Epithelial cell of esophagus (primary cell): ENCODE data around the gene C16orf54.
"Not testable (repeated sequence)": the region's sequence is repeated elsewhere in the genome, so short reads cannot be mapped to it uniquely, and the experiment has no call there.

Experiments
- DNase-seq: peaks from one replicate; pipeline ENCODE4 v3.0.0; 2010; ENCODE audit warnings: low read depth
- H3K4me3 ChIP-seq: 2 replicates; pipeline ENCODE4 v1.5.1; 2011; ENCODE audit warnings: mild to moderate bottlenecking, low read length, control low read depth
- TF ChIP-seq, protein P1 (sequence below): IDR thresholded peaks from 2 replicates; pipeline ENCODE4 v1.5.1; 2011; ENCODE audit warnings: low read depth, mild to moderate bottlenecking, low read length, control low read depth, inconsistent platforms; ENCODE audit not compliant: insufficient read depth; ENCODE audit errors: missing control alignments

The C16orf54 gene

DNA sequence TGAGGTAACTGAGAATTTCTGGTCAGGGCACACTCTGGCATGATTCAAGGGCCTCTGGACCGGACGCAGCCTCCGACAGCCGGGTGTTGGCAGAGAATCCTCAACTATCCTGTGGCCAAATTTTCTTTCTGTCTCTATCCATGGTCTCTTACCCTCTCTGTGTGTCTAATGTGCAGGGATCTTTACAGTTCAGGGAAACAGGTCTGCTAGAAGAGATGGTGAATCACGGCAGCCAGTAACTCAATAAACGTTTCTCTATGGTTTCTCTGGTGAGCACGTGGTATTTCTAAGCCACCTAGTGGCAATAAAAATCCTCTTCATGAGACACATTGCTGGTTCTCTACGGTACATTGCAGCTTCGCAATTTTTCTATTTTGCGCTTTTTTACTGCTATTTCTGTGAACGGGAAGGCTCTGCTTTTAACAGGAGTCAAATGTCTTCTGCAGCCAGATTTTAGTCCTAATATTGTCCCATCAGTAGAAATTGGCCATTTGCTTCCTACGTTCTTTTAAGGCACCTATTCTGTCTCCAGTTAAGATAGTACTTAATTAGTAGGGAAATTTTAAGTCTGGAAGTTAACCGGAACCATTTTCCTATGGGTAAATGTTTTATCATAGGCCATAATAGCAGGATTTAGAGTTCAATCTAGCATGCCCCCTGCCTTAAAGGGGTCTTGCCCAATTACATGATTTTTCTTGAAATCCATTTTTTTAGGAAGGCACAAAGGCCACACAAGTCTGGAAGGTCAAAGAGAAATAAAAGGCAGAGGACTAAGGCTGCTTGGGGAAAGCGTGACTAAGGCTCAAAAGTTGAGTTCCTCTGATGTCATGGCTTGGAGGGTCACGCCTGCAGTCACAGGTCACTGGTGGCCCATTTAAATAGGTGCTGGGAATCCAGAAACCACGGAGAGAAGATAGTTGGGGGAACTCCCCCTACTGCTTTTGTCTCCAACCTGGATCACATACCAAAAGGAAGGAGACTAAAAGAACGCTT lies 35.3 kb downstream of the C16orf54 start:
- TF ChIP-seq, protein P1, sequence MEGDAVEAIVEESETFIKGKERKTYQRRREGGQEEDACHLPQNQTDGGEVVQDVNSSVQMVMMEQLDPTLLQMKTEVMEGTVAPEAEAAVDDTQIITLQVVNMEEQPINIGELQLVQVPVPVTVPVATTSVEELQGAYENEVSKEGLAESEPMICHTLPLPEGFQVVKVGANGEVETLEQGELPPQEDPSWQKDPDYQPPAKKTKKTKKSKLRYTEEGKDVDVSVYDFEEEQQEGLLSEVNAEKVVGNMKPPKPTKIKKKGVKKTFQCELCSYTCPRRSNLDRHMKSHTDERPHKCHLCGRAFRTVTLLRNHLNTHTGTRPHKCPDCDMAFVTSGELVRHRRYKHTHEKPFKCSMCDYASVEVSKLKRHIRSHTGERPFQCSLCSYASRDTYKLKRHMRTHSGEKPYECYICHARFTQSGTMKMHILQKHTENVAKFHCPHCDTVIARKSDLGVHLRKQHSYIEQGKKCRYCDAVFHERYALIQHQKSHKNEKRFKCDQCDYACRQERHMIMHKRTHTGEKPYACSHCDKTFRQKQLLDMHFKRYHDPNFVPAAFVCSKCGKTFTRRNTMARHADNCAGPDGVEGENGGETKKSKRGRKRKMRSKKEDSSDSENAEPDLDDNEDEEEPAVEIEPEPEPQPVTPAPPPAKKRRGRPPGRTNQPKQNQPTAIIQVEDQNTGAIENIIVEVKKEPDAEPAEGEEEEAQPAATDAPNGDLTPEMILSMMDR: peak; percentile 55
- no peak overlapping the region for H3K4me3 ChIP-seq
- peak; percentile 70 for DNase-seq

DNA sequence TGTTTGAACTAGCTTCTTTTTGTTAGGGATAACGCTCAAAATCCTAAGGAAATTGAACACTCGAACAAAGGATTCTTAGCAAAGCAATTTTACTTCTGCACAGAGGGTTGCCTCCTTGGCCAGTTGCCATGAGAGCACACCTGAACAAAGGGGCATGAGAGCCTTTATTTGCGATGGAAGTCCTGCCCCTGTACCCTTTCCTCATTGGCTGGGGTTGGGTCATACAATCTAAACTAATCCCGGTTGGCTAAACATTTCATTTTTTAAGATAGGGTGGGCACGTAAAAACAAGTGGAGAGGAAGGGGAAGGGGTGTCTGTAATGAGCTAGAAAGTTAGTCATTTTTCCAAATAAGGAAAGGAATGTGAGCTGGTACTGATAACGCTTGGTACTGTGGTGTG lies 36.1 kb downstream of the C16orf54 start:
- H3K4me3 ChIP-seq, DNase-seq: not testable (repeated sequence)

DNA sequence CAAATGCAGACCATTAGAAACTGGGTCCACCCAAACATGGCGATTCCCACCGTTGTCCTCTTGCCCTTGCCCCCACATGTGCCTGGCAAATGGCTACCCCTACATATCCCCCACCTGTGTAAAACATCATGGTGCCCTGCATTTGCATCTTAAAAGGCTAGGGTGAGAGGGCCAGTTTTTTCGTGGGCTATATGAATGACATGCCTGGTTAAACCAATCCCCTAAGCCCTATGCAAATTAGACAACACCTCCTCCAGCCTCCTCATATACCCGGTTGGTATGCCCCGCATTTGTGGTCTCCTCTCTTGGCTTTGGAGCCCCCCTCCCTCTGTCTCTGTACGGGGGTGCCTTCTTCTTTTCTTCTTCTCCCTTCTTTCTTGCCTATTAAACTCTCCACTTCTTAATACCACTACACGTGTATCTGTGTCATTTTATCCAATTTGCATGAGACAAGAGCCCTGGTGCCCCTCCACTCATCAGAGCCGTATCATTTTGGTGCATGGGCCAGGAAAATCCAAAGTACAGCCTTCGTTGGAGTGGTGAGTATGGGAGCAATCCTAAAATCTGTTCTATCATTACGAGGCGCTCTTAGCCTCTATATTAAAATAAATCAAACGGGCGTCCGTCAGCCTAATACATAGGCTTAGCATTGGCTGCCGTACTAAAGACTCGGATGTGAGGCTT lies 36.7 kb downstream of the C16orf54 start:
- TF ChIP-seq, protein P1: no peak
- DNase-seq: no peak

DNA sequence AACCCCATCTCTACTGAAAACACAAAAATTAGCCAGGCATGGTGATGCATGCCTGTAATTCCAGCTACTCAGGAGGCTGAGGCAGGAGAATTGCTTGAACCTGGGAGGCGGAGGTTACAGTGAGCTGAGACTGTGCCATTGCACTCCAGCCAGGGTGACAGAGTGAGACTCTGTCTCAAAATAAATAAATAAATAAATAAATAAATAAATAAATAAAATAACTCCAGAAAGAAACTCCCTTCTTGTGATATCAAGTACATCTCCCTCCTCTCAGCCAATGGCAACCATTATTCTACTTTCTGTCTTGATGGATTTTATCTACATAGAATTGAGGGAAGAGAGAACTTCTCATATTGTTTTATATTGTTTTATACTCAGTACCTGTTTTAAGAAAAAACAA lies 38.6 kb downstream of the C16orf54 start:
- not testable (repeated sequence) for DNase-seq, H3K4me3 ChIP-seq

More for the DNA sequence above, 36.7 kb downstream of the C16orf54 start:
- H3K4me3 ChIP-seq: no peak overlapping the region

DNA sequence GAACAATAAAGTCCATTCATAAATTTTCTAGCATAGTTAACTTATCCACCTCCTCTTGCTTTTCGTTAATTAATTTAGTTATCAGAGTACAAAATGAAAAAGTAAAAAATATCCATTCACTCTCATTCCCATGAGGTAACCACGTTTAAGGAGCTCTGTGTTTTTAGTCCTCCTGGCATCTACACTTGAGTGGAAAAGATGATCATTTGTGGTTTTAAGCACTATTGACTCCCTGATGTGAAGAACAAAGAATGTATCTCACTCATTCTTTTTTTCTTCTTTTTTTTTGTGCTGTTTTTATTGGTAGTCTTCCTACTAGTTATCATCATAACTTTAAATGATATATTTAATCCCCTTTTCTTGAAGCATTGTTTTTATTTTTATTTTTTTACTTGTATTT lies 40.8 kb downstream of the C16orf54 start:
- DNase-seq: no peak
- TF ChIP-seq, protein P1: no peak
- H3K4me3 ChIP-seq: no peak overlapping the region

DNA sequence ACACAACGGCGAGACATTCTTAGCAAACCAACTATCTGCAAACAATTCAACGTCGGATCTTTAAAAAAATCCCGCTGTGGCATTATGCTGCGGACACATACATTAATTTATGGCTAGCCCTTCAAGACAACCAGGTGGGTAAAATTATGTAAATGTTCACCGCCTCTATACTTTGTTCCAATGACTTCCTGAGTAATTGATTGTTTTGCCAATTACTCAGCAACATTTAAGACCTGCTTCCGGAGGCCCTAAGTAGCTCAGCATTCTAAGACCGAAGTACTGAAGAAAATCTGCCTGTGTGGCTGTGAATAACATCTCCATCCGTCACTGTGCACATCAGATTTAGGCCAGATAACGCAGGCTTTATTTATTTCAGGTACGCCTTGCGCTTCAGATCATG lies 43.5 kb downstream of the C16orf54 start:
- TF ChIP-seq, protein P1: no peak
- no peak overlapping the region for H3K4me3 ChIP-seq
- no peak for DNase-seq

DNA sequence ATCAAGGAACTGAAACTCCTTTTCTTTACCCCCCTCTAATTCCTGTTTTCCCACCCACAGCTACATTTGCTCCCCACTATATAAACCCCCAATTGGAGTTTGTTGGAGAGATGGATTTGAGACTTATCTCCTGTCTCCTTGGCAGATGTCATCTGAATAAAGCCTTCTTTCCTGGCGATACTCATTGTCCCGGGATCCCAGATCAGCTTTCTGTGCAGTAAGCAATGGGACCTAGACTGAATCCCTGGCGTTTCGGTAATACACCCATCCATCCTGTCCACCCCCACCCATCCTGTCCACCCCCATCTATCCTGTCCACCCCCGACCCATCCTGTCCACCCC lies 44.6 kb downstream of the C16orf54 start:
- H3K4me3 ChIP-seq: no peak overlapping the region
- DNase-seq: no peak
- TF ChIP-seq, protein P1: no peak
